ENCODE measurements around the gene NKAPD1.

DNA sequence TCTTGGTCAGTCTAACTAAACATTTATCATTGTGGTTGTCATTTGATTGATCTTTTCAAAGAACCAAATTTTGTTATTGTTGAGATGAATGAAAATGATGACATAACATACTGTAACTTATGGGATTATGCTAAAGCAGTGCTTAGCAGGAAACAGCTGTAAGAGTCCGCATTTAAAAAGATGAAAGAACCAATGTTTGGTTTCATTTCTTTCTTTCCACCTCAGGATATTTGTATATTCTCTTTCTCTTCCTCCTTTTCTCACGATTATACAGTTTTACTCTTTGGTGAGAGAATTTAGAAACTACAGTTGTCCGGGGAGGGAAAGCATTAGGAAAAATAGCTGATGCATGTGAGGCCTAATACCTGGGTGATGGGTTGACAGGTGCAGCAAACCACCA is 23.4 kb upstream of the NKAPD1 start:
- TF ChIP-seq POLR2AphosphoS5 (IDR thresholded peaks at IDR 0.05) = no peak
- no peak for TF ChIP-seq EP300 (IDR thresholded peaks at IDR 0.05)
- TF ChIP-seq POLR2A (IDR thresholded peaks at IDR 0.05; ENCODE audit: low read depth) = no peak
- TF ChIP-seq, protein P1, sequence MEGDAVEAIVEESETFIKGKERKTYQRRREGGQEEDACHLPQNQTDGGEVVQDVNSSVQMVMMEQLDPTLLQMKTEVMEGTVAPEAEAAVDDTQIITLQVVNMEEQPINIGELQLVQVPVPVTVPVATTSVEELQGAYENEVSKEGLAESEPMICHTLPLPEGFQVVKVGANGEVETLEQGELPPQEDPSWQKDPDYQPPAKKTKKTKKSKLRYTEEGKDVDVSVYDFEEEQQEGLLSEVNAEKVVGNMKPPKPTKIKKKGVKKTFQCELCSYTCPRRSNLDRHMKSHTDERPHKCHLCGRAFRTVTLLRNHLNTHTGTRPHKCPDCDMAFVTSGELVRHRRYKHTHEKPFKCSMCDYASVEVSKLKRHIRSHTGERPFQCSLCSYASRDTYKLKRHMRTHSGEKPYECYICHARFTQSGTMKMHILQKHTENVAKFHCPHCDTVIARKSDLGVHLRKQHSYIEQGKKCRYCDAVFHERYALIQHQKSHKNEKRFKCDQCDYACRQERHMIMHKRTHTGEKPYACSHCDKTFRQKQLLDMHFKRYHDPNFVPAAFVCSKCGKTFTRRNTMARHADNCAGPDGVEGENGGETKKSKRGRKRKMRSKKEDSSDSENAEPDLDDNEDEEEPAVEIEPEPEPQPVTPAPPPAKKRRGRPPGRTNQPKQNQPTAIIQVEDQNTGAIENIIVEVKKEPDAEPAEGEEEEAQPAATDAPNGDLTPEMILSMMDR (IDR thresholded peaks at IDR 0.05) = no peak
